IPS DF 6.9 (cell line): Measurements from ENCODE around the gene ERC2.

Experiments
- DNase-seq: peaks from one replicate; pipeline ENCODE4 v3.0.0-alpha.2; 2013; ENCODE audit warnings: low read depth, low spot score
- H3K27ac ChIP-seq: one replicate; pipeline ENCODE4 v1.5.1; 2013; ENCODE audit warnings: low read length, control low read depth
- H3K27me3 ChIP-seq: 2 replicates; pipeline ENCODE4 v1.6.1; 2013; ENCODE audit warnings: mild to moderate bottlenecking, low read length; ENCODE audit not compliant: control insufficient read depth, insufficient read depth
- H3K36me3 ChIP-seq: 2 replicates; pipeline ENCODE4 v1.6.1; 2013; ENCODE audit warnings: low read length; ENCODE audit not compliant: control insufficient read depth, insufficient read depth
- H3K4me1 ChIP-seq: 2 replicates; pipeline ENCODE4 v1.6.1; 2013; ENCODE audit warnings: low read length; ENCODE audit not compliant: control insufficient read depth, insufficient read depth
- H3K4me3 ChIP-seq: 2 replicates; pipeline ENCODE4 v1.5.1; 2013; ENCODE audit warnings: mild to moderate bottlenecking, low read length
- H3K9me3 ChIP-seq: 2 replicates; pipeline ENCODE4 v1.6.1; 2013; ENCODE audit warnings: low read length, inconsistent platforms; ENCODE audit not compliant: control insufficient read depth, insufficient read depth
- WGBS: extraction: QIAGEN DNeasy Blood & Tissue Kit; methylation state at CpG from one replicate; pipeline ENCODE4 v1.1.7; 2013; ENCODE audit warnings: mixed read lengths, missing lambda C conversion rate; ENCODE audit not compliant: insufficient read length, insufficient coverage; 5-methylcytosine and 5-hydroxymethylcytosine counted together

Gene ERC2

DNA sequence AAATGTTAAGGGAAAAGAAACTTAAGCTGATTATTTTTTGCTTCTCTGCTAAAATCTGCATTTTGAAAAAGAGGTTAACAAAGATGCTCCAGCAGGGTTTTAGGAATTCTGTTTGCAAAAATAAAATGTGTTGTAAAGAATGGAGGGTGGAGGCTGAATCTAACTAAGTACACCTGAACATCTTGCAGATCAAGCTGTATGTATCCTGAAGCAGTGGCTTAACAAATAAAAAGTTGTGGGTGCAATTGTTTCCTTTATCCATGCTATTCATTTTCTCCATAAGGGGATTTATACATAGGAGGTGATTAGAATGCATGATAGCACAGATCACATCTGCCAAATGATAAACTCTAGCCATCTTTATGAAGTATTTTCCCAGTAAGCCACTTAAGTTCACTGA is 466.3 kb downstream of the ERC2 start:
- Histone ChIP-seq H3K4me3 (no peak overlapping the region), H3K27ac (no peak overlapping the region), H3K27me3 (0 out of 2 replicates have a peak, but pooled peaks cover 1% of the 10 kb centered on the region), H3K4me1 (0 out of 2 replicates have a peak, but pooled peaks cover 1% of the 10 kb centered on the region), H3K9me3 (no peaks in the 10 kb centered on the region), H3K36me3 (no peaks in the 10 kb centered on the region)
- DNase-seq = no peak

DNA sequence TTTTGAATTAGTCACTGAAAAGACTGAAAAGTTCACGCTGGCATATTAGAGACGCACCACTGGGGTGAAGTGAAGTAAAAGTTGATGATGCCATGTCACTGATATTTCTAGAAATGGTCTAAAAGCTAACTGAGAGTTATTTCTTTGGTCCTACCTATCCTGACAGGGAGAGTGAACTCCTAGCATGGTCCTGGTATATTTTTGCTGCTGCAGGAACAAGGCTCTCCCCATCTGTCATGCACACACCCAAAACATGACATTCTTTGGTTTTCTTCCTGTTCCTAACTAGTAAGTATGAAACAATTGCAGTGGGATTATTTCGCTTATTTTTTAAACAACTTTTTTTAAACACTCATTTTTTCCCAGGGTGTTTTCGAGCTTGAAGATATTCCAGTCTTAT is 466.7 kb downstream of the ERC2 start:
- Histone ChIP-seq H3K4me1 (0 out of 2 replicates have a peak, but pooled peaks cover 1% of the 10 kb centered on the region), H3K9me3 (no peaks in the 10 kb centered on the region), H3K4me3 (no peak overlapping the region), H3K27me3 (0 out of 2 replicates have a peak, but pooled peaks cover 1% of the 10 kb centered on the region), H3K27ac (no peak overlapping the region), H3K36me3 (no peaks in the 10 kb centered on the region)
- no CpG with 5 or more reads among the region's 4 CpGs for WGBS
- DNase-seq = no peak

DNA sequence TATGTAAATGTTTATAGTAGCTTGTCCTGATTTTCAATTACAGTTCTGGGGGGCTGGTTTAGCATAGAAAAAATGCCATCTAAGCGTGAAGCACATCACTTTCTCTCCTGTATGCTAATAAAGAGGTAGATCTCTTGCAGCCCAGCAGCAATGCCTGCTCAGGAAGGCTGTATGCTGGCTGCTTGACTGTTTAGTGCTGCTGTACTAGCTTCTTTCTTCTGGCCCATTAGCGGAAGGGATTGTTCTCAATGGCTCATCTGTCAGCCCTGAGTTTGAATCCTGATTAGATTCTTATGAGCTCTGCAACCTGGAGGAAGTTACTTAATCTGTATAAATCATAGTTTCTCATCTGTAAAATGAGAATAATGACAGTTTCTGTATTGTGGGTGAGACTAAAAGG is 478.9 kb downstream of the ERC2 start:
- no peaks in the 10 kb centered on the region for H3K36me3 ChIP-seq
- no peaks in the 10 kb centered on the region for H3K27me3 ChIP-seq
- DNase-seq = no peak
- no peaks in the 10 kb centered on the region for H3K9me3 ChIP-seq
- H3K4me3 ChIP-seq = no peak overlapping the region
- no peak overlapping the region for H3K27ac ChIP-seq
- WGBS = no CpG with 5 or more reads among the region's 2 CpGs
- H3K4me1 ChIP-seq = peaks cover 2% of the 10 kb centered on the region; the same call in 1 of the 2 replicates

DNA sequence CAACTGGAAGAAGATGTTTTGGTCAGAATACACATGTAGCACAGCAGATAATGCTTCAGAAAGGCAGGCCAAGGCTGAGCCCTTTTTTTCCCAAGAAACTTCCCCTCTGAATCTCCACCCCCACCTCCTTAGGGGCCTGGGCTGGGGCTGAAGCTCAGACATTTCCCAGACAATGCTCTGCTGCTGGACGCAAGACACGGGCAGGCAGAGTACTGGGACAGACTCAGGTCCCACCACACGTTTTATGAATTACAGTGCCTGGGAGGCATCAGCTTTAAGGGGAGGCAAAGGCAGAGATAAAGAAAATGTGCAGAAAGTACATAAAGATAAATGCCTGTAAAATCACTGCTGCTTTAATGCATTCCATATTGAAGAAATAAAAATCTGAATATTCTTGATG is 479.4 kb downstream of the ERC2 start:
- no peaks in the 10 kb centered on the region for H3K9me3 ChIP-seq
- WGBS = no CpG with 5 or more reads among the region's 3 CpGs
- H3K27ac ChIP-seq = no peak overlapping the region
- H3K4me3 ChIP-seq = no peak overlapping the region
- peaks cover 2% of the 10 kb centered on the region; the same call in 1 of the 2 replicates for H3K4me1 ChIP-seq
- no peaks in the 10 kb centered on the region for H3K36me3 ChIP-seq
- no peaks in the 10 kb centered on the region for H3K27me3 ChIP-seq
- no peak for DNase-seq

DNA sequence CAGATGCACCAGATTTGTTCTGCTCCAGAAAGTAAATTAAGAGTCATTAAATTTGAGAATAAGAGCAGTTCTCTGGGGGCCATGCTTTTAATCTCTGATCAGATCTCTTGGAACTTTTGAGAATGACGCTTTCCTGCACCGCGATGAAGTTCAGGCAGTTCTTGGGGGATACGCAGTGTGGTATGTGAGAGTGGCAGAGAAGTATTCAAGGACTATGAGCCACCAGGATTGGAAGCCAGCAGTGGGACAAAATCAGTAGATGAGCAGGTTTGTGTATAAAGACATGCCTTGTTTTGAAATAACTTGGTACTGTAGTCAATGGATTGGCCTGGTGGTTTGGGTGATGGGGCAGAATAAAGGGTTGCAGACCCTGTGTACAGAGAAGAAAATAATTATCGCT is 483.6 kb downstream of the ERC2 start:
- Histone ChIP-seq H3K27ac (no peak overlapping the region), H3K27me3 (no peaks in the 10 kb centered on the region), H3K4me1 (peaks cover 3% of the 10 kb centered on the region; the same call in 1 of the 2 replicates), H3K9me3 (no peaks in the 10 kb centered on the region), H3K4me3 (no peak overlapping the region), H3K36me3 (no peaks in the 10 kb centered on the region)
- DNase-seq = no peak
- WGBS = no CpG with 5 or more reads among the region's 5 CpGs

DNA sequence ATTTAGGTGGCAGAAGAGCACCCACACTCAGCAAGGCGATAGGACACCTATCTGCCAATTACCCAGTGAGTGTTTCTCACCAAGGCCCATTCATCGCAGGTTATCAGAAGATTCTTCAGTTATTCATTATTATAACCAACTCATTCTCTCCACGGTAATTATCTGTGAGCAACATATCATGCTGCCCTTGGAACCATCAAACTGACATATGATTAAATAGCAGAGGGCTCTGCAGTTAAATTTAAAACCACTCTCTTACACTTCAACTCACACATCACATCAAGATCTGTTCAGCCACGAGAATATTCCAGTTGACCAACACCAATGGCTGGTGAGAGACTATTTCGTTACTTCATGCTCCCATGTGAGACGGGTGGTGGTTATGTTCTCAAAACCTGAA is 489.3 kb downstream of the ERC2 start:
- Histone ChIP-seq H3K9me3 (no peaks in the 10 kb centered on the region), H3K27ac (no peak overlapping the region), H3K4me3 (no peak overlapping the region), H3K4me1 (peaks cover 2% of the 10 kb centered on the region; the same call in 1 of the 2 replicates), H3K27me3 (no peaks in the 10 kb centered on the region), H3K36me3 (no peaks in the 10 kb centered on the region)
- no CpG with 5 or more reads among the region's 6 CpGs for WGBS
- DNase-seq = no peak

DNA sequence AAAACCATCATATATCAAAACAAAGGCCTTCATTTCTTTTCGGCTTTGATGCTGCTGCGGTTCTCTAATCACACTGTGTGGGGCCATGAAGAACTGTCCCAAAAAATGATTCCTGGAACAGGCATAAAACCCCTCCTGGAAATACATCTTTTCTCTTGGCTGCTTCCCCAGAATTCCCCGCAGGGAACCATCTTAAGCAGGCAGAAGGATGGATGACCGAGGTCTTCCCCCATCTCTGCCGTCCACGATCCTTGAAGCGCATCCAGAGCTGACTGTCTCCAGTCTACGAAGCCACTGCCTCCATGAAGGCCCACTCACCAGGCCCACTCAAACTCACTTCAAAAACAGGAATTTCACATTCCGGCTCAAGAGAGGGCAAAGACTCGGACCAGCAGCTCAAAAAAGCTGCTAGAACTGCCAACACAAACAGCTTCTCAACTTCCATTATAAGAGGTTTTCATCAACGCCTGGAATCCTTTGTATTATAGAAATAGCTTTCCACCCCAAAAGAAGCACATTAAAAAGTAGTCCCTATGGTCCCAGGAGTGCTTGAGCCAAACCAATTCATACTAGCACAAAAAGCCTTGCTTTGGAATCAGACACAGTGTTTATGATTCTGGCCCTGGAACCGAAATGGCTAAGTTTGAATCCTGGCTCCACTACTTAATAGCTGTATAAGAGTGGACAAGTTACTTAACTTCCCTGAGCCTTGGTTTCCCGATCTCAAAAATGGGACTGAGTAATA is 493.7 kb downstream of the ERC2 start:
- H3K4me3 ChIP-seq = no peak overlapping the region
- H3K4me1 ChIP-seq = no peaks in the 10 kb centered on the region
- DNase-seq = no peak
- H3K36me3 ChIP-seq = no peaks in the 10 kb centered on the region
- no CpG with 5 or more reads among the region's 13 CpGs for WGBS
- no peaks in the 10 kb centered on the region for H3K9me3 ChIP-seq
- no peak overlapping the region for H3K27ac ChIP-seq
- no peaks in the 10 kb centered on the region for H3K27me3 ChIP-seq

DNA sequence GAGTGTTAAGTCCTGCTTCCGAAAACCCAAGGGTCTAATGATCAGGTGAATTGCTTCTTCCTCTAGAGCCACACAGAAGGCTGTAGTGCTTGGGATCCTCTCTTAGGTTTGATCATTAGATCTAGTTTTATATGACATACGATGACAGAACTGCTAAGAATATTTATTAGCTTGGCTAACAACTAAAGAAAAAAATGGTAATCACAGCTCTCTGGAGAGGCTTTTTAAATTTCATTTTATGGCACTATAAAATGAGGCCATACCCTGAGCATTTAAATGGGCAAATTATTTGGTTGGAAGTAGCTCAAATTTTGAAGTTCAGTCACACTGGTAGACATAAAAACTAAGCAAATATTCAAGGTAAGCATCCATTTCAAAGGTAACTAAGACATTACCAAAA is 498.6 kb downstream of the ERC2 start:
- Histone ChIP-seq H3K4me1 (no peaks in the 10 kb centered on the region), H3K27me3 (no peaks in the 10 kb centered on the region), H3K4me3 (no peak overlapping the region), H3K27ac (no peak overlapping the region), H3K9me3 (no peaks in the 10 kb centered on the region), H3K36me3 (no peaks in the 10 kb centered on the region)
- no peak for DNase-seq
- no CpG with 5 or more reads among the region's 2 CpGs for WGBS

DNA sequence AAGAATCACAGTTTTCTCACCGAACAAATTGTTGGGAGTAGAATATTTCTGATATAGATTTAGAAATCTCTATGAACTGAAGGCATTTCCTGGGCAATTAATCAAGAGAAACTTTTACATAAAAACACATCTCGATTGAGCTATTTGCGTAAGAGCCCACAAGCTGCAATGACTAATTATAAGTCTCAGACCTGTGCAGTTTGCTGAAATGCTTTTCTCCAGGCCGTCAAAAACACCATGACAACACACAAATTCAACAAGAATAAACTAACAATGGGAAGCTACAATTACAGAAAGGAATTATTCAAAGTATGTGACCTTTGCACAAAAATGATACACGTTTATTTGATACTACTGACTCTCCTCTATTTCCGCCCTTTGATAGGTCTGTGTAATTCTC is 499.9 kb downstream of the ERC2 start:
- H3K27ac ChIP-seq = no peak overlapping the region
- WGBS = no CpG with 5 or more reads among the region's 6 CpGs
- DNase-seq = no peak
- H3K27me3 ChIP-seq = no peaks in the 10 kb centered on the region
- no peaks in the 10 kb centered on the region for H3K4me1 ChIP-seq
- no peaks in the 10 kb centered on the region for H3K36me3 ChIP-seq
- no peak overlapping the region for H3K4me3 ChIP-seq
- no peaks in the 10 kb centered on the region for H3K9me3 ChIP-seq

DNA sequence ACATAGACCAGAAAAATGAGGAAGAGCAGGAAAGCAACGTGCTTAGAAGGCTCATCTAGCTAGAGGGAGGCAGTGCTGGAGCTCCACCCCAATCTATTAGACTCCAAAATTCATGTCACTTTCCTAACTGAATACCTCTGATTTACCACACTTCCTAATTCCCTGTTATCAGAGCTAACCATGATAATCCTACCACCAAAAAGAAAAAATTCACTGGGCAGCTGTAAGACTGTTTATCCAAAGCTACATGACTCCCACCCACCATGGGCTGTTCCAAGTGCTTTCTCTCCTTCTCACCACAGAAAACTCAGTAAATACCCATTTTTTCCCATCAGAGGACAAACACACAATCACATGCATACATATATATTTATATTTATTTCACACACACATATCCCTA is 501.7 kb downstream of the ERC2 start:
- WGBS = no CpG with 5 or more reads among the region's 1 CpG
- H3K27me3 ChIP-seq = no peaks in the 10 kb centered on the region
- no peak overlapping the region for H3K4me3 ChIP-seq
- H3K27ac ChIP-seq = no peak overlapping the region
- DNase-seq = no peak
- H3K4me1 ChIP-seq = no peaks in the 10 kb centered on the region
- H3K9me3 ChIP-seq = no peaks in the 10 kb centered on the region
- no peaks in the 10 kb centered on the region for H3K36me3 ChIP-seq

DNA sequence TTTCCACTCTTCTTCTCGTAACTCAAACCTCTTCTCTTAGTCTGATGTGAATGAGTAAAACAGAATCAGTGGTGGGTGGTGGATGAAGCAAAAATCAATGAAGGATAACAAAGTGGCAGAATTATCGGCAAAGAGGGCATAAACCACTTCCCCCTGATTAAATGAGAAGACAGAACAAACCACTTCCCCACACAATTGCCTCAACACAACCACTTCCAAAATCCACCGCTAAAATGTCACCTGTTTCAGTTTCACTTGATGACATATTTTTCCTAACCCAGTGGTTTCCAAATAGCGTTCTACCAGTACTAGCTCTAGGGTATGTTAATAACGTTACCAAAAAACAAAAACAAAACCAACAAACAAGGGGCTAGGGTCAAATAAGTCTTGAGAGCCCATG is 502.5 kb downstream of the ERC2 start:
- Histone ChIP-seq H3K4me1 (no peaks in the 10 kb centered on the region), H3K27me3 (no peaks in the 10 kb centered on the region), H3K27ac (no peak overlapping the region), H3K4me3 (no peak overlapping the region), H3K36me3 (no peaks in the 10 kb centered on the region), H3K9me3 (no peaks in the 10 kb centered on the region)
- no peak for DNase-seq
- 100% methylated on average over 1 of the region's 5 CpGs for WGBS
